ENCODE results near the gene IFITM5.
"Not testable (repeated sequence)": the region's sequence is repeated elsewhere in the genome, so short reads cannot be mapped to it uniquely, and the experiment has no call there.

Gene IFITM5

DNA sequence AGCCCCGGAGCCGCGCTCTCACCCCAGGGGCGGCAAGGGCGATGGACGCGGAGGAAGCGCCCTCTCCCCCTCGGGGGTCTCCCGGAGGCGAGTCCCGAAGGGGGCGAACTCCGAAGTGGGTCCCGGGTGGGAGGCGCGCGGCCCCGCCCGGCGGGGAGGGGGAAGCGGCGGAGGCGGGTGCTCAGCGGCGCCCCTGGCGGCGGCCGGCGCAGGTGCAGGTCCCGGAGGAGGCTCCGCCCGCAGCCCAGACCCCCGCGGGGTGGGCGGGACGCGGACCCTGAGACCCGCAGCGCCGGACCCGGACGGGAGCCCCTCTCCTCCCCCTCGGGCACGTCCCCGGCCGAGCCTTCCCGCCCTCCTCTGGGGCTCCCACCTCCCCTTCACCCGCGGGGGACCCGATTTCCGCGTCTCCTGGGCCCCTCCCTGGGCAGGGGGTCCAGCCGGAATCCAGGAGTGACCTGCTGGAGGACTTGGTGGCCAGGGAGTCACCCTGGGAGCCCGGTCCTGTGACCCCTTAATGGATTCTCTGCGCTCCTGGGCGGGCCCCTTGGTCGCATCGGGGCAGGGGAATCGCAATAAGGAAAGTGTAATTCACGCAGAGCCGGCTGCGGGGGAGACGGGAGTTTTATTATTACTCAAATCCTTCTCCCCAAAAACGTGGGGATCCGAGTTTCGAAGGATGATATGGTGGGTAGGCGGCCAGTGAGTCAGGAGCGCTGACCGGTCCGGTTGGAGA is 11.9 kb upstream of the IFITM5 start:
- not testable (repeated sequence) for DNase-seq

DNA sequence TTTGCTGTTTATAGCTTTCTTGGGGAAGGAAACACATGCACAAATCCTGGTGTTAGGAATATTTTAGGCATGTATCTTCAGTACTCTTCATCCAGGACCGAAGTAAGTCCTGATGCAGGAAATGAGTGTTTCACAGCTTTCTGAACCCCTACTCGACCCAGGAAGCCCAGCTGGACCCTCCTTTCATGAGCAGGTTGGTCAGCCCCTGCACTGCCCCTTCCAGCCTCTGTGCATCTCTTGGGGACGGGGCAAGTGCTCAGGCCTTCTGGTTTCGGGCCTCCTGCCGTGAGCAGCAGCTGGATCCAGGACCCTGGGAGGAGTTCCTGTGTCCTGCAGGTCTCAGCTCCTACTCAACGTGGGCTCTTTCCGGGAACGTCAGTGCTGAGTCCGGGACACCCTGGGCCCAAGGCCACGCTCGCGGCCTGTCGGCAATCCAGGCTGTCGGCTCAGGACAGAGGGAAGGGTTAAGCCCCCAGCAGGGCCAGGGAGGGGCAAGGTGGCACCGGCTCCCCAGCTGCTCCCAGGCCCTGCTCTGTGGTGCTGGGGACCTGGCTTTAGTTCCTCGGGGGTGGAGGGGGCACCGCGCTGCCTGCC is 10.8 kb upstream of the IFITM5 start:
- DNase-seq, result not testable (repeated sequence)

DNA sequence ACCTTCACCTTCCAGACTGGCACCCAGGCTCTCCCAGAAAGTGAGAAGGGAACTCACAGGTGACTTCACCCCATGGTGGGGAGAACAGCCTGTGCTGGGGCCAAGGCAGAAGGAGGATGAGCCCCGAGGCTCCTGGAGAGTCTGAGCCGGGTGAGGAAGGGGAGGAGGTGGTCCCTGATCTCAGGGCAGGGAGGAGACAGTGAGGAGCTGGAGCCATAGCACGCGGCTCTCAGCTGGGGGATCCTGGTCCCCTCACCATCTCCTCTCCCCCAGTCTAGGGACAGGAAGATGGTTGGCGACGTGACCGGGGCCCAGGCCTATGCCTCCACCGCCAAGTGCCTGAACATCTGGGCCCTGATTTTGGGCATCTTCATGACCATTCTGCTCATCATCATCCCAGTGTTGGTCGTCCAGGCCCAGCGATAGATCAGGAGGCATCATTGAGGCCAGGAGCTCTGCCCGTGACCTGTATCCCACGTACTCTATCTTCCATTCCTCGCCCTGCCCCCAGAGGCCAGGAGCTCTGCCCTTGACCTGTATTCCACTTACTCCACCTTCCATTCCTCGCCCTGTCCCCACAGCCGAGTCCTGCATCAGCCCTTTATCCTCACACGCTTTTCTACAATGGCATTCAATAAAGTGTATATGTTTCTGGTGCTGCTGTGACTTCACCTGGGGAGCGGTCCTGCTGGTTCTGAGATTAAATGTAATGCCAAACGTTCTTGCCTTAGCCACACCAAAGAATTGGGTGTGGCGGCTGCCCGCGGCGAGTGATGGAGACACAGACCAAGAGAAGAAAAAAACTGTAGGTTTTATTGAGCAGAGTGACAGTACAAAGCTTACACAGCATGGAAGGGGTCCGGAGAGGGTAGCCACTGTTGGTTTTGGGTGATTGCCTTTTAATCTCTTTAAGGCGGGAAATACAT is 9.7 kb upstream of the IFITM5 start:
- not testable (repeated sequence) for DNase-seq

DNA sequence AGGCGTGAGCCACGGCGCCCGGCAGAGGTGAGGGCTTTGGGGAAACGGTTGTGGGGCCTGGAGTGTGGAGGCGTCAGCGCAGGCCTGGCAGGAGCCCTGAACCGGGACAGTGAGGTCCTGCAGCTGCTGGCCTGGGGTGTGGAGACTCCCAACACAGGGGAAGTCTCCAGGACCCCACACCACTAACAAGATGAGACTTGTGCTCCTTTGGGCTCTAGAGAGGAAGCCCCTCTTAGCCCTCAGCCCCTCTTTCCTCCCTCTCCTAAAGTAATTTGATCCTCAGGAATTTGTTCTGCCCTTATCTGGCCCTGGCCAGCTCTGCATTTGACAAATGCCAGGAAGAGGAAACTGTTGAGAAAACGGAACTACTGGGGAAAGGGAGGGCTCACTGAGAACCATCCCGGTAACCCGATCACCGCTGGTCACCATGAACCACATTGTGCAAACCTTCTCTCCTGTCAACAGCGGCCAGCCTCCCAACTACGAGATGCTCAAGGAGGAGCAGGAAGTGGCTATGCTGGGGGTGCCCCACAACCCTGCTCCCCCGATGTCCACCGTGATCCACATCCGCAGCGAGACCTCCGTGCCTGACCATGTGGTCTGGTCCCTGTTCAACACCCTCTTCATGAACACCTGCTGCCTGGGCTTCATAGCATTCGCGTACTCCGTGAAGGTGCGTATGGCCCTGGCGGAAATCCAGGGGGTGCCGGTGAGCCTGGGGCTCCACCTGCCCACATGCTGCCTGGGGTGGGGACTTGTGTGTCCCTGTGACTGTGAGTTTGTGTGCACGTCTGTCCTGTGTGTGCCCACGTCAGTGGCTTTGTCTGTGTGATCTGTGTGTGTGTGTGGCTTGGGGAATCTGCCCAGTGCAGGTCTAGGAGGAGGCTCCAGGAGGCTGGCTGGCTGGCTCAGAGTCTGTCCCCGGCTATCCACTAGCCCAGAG is 8.7 kb upstream of the IFITM5 start, which contains the start of gene IFITM2:
IFITM2 (plus strand) TSS at position 51 of the 943 bp plus-strand sequence; CDS start at position 428, 377 bp downstream.
- DNase-seq, result peak; percentile 75 to 84 (median 76)

DNA sequence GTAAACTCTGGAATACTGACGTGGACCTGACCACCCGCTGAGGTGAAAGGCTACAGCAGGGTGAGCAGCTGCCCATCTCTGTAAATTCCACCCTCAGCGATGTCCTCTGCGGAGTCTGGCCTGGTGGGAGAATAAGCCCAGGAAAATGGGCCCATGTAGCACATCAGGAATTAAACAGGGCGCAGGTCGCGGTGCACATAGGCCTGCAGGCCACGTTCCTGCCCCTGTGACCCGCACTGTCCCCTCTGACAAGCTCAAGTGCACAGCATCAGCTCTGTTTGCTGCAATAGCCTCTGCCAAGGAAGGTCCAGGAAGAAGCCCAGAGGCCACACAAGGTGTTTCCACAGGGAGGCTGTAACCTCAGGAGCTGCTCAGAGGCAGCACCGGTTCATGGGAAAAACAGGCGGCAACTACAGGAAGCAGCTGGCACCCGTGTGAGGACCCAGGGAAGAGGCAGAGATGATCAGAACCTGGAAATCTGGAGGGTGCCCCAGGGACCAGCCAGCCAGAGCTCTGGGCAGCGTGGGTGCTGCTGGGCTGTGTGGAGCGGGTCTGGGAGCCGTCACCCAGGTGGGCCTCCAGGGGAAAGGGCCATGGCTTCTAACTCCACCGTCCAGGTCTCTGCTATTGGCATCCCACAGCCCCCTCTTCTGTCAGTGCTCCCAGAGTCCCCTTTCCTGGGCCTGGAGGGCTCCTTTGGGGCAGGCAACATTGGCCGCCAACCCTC is 7.5 kb upstream of the IFITM5 start:
- no peak for DNase-seq

DNA sequence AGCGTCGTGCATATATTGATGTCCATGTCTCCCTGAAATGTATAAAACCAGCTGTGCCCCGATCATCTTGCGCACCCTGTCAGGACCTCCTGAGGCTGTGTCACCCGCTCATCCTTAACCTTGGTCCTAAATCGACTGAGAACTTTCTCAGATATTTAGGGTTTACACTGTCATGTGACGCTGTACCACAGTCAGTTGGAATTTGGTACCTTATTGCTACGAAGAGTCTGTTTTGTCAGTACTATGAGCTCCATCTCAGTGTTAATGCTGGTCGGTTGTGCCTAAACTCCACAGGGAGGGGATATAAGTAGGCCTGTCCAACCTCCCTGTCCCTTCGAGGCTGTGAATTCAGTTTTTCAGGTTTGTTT is 6.5 kb upstream of the IFITM5 start:
- no peak for DNase-seq

DNA sequence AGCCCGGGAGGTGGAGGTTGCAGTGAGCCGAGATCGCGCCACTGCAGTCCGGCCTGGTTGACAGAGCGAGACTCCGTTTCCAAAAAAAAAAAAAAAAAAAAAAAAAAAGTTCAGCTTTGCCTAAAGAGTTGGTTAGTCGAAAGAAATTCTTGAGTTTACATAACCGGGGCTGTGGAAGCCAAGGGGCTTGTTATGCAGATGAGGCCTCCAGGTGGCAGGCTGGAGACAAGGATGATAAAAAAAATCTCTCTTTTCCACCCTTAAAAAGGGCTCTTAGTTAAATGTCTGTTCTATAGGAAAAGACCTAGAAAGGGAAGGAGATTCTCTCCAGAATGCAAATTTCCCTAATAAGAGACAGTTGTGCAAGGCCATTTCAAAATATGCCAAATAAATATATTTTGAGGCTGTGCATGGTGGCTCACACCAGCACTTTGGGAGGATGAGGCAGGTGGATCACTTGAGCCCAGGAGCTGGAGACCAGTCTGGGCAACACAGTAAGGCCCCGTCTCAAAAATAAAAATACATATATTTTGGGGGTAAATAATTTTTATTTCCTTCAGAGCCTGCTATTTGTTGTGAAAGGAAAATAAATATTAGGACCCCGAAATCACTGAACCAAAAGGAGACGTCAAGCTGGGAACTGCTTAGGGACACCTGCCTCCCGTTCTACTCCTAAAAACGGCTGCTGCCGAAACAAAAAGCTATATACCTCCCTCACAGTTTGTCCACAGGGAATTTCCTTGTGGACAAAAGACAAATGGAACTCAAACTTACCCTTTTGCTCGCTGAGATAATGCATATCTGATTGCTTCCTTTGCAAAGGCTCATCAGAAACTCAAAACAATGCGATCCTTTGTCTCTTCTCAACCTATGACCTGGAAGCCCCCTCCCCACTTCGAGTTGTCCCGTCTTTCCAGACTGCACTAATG is 5.9 kb upstream of the IFITM5 start:
- DNase-seq, result peak; percentile 63 to 73 (median 67)

DNA sequence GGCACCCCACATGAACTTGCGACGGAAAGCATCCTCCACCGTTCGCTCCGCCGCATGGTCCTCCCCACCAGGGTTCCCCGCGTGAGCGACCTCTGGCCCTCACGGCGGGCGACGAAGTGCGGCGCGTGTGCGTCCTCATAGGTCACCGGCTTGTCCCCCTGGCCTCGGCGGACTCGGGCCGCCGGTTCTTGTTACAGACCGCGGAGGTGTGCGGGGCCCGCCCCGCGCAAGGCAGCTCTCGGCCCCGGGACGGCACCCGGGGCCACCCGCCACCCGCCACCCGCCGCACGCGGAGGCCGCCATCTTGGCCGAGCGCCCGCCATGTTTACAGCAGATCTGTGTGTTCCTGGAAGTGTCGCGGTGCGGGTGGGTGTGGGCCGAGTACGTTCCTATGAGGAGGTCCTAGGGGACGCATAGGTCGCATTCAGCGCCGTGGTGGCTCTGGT is 4.8 kb upstream of the IFITM5 start:
- DNase-seq, result no peak

DNA sequence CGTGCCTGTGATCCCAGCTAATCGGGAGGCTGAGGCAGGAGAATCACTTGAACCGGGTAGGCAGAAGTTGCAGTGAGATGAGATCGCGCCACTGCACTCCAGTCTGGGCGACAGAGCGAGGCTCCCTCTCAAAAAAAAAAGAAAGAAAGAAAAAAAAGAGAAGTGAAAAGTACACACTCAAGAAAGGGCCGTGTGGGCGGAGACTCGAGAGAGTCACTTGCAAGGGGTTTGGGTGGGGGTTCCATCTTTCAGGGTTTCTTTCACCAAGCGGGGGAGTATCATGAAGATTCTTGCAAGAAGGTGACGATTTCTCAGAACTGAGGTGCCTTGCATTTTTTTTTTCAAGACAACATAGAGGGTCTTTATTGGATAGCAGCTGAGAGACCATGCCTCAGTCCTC is 4.0 kb upstream of the IFITM5 start:
- DNase-seq, result peak; percentile 36 to 40 (median 38)

DNA sequence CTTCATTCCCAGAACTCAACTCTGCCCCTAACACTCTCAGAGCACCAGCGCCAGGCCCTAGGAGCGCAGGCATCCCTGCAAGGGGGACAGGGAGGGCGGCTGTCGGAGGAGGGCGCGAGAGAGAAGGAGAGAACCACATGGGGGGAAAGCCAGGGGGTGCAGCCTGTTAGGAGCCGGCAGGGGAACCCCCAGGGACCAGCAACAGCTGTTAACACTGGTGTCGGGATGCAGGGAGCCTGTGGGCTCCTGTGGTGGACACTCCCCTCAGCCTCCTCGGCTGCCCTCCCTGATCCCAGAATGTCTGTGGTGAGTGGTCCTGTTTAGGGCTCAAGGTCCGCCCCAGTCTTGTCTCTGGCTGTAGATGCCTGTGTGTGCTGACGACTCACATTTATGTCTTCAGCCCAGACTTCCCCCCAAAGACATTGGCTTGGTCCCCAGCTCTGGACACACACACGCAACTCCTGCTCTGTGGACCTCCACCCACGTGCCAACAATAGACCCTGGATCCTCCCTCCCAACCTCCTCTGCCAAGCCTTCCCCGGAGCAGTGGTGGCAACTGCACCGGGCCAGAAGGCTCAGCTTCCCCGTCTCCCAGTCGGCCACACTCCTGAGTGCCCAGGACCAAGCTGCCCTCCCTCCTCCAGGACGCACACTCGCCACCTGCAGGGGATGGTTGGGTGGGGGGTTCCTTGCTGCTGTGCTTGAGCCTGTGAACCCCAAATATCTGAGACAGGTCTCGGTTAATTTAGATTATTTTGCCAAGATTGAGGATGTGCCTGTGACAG is 817 bp upstream of the IFITM5 start:
- peak in 1 of 3 donors; percentile 29 for DNase-seq

DNA sequence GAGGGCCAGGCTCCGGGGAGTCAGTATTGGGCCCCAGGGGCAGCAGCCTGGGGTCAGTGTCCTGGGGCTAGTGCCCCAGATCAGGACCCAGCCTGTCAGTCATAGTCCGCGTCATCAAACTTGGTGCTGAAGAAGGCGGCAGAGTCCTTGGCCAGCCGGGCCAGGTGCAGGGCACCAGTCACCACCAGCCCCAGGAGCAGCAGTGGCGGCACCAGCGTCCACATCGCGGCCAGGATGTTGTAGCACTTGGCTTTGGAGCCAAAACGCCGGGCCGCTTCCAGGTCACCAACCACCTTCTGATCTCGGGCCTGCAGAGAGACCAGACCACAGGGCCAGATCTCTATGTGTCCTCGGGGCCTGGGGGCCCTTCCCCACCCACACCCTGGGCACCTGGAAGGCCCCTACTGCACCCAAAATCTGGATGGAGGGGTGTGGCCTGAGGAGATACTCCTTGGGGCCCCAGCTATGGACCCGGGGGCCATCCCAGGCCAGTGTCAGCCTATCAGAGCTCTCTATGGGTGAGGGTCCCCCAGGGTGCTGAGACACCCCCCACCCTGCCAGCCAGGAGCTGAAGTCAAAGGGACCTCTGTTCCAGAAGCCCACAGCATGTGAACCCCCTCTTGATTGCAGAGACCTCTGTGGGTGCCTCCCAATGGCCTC is 790 bp downstream of the IFITM5 start:
- no peak for DNase-seq

DNA sequence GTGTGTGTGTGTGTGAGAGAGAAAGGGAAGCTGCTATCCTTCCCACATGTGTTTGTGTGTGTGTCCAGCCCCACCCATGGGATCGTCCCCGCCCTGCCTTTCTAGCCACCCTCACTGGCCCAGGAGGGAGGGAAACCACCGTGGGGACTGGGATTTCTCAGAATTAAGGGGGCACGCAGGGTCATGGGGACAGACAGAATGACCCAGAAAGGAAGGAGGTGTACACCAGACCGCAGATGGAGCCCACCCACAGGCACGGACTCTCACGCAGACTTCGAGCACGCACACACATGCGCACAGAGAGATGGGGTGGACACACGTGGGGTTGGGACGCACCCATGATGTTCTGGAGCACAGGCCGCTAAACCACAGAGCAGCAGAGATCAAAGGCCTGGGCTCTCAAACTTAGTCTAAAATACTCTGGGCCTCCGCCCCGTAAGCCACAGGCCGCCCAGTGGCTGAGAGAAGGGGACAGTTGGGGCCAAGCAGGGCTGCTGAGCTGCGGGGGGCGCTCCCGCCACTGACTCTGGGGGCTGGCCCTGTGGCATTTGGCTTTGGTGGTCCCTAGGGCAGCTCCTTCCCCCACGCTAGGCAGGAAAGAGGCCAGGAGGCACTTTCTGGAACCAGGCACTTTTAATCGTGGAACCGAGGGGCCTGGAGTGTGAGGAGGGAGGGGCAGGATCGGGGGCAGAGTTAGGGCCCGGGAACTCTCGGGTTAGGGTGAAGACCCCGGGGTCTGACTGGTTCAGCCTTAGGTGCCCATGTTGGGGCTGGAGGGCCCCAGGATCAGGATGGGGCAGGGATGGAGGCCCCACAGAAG is 1.5 kb downstream of the IFITM5 start:
- peak in 2 of 3 donors; percentile 34 to 40 for DNase-seq

DNA sequence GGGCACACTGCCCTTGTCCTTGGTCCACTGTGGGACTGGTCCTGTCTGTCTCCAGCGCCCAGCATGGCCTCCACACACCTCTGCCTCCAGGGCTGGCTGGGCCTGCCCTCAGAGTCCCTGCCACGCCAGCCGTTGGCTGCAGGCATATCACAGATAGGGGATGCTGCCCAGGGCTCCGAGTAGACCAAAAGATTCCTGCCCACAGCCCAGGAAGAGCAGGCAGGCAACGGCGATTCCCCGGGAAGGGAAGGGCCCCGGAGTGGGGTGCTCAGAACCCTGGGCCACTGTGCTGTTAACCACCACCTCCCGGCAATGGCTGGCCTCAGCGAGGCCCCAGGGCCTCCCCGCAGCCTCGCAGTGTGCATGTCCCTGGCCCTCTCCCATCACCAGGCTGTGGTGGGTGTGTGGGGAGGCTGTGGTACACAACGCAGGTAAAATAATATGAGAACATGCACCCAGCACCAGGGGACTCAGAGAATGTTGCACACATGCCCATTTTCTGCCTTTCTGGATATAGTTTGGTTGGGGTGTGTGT is 2.2 kb downstream of the IFITM5 start:
- no peak for DNase-seq

DNA sequence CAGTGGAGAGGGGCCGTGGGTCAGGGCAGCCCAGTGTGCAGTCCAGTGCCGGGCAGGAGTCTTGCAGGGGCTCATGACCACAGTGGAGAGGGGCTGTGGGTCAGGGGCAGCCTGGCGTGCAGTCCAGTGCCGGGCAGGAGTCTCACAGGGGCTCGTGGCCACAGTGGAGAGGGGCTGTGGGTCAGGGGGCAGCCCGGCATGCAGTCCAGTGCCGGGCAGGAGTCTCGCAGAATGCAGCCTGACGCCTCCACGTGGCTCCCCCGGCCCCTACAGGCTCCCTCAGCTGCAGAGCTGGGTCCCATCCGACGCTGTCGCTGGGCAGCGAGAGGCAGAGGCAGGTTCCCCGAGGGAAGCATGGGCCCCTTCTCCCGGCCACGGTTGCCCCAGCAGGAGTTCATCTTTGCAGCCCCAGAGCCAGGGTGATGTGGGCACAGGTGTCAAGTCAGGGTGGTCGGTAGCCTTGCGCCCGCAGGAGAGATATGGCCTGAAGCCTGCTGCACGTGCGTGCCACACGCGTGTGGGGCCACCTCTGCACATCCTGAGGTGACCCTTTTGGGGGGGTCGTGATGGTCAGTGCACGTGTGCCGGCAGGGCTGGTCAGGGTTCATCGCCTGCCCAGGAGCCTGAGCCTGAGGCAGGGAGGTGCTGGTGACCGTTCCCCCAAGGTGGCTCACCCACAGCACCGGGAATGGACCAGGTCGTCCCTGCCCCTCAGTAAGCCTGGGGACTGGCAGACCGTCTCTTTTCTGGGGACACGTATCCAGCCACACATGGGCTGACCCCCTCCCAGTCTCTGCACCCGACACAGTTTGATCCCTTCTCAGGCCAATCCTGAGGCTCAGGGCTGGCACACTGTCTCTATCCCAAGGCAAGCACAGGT is 2.9 kb downstream of the IFITM5 start:
- DNase-seq, result no peak

DNA sequence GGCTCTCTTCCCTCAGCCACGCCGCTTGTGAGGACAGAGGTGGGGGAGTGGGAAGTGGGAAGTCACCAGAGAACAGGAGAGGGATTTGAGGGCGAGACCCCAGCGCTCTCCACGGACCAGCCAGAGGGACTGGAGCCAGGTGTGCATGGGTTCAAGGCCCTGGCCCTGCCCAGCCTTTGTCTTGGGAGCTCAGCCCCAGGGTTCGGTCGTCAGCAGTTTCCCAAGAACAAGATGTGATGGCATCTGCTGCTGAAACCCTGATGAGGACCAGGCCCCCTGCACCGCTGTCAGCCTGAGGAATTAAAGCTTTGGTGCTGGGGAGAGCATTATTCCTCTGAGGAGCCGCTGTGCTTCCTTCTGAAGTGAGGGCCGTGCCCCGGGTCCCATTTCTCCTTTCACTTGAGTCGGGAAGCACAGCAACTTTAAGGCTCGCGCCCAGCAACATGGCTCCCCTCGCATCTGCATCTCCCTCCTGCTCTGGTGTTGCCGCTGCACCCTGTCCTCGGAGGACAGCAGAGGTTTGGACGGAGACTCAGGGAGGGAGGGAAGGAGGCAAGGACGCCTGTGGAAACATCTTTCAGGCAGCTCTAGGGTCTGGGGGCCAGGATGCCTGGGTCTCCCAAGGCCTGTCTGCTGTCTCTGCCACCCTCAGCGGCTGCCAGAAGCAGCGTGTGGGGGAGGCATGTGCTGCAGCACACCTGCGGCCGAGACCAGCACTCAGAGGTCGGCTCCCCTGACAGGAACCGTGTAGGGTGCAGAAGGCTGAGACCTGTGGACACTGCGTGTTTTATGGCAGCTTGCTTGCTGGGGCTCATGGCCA is 3.8 kb downstream of the IFITM5 start:
- no peak for DNase-seq

DNA sequence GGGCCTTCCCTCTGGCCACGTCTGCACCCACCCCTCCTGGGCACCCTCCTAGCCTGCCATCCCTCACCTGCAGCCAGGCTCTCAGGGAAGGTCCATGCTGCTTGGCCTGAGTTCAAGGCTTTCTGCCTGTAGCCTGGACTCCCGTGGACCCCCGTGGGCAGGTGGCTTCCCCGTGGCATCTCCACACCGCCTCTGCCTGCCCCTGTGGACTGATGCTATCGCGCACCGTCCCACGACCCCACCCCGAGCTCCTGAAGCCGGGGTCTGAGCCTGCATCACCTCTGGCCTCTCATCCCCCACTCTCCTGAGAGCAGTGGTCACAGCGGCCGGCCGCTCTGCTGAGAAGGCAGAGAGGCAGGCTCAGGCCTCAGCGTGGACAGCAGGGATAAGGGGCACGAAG is 4.5 kb downstream of the IFITM5 start:
- DNase-seq, result no peak
